Measurements from ENCODE around the gene SMIM1. TPM values are rescaled to one million over a fixed set of nuclear protein-coding genes. Genes with fewer than 3 reads are reported as not detected.
A peak's percentile ranks its signal among the peaks of the same experiment; 100 is the strongest.
"Not testable (repeated sequence)": the region's sequence is repeated elsewhere in the genome, so short reads cannot be mapped to it uniquely, and the experiment has no call there.

SMIM1 gene
- total and polyA plus RNA-seq, 7 experiments from 2014 or later = 0.58 to 4.3 (median 2.3) TPM

DNA sequence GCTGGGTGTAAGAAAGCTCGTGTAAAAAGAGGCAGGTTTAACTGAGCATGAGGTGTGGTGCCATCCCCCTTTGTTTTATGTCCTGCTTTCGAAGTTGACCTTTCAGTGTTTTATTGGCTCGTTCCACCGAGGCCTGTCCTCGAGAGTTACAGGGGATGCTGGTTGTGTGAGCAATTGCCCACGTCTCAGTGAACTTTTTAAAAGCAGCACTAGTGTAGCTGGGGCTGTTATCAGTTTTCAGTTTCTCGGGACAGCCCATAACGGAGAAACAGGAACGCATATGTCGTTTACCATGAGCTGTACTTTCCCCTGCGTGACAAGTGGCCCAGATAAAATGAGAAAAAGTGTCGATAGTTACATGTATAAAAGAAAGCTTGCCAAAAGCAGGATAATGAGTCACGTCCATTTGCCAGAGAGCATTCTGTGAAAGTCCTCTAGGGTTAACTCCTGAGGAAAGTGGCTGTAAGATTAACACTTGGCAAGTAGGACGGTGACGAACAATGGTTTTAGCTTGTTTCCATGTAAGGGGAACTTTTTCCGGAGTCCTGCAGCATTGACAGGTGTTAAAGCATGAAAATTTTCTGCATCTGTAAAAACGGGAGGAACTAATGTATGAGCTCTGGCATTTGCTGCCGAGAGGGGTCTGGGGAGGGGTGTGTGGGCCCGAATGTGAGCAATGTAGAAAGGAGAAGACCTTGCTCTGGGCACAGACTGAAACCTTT is 31.5 kb downstream of the SMIM1 start:
- H3K27ac Mint-ChIP-seq = no peak overlapping the region
- H3K27me3 Mint-ChIP-seq = peaks cover 15 to 54% (median 42%) of the 10 kb centered on the region in 5 donors
- intact Hi-C loops (cut with micrococcal nuclease) = no loop called here
- H3K4me3 ChIP-seq (ENCODE audit: low read length) = no peak overlapping the region
- no peak overlapping the region for H3K27ac ChIP-seq (ENCODE audit: low read depth, low read length)
- H3K4me3 Mint-ChIP-seq = no peak overlapping the region
- H3K9me3 Mint-ChIP-seq = peaks cover 0 to 2% (median 0%) of the 10 kb centered on the region in 11 donors
- no peaks in the 10 kb centered on the region for H3K27me3 ChIP-seq (ENCODE audit: control insufficient read depth in 2 of 2, insufficient read depth in 2 of 2, low read length in 2 of 2)
- no peaks in the 10 kb centered on the region for H3K4me1 ChIP-seq (ENCODE audit: control insufficient read depth in 2 of 2, insufficient read depth in 2 of 2, low read length in 2 of 2)
- no peaks in the 10 kb centered on the region for H3K36me3 ChIP-seq (ENCODE audit: control insufficient read depth in 2 of 3, insufficient read depth in 3 of 3, low read length in 3 of 3)
- no peak for ATAC-seq
- H3K36me3 Mint-ChIP-seq = peaks cover 0 to 4% (median 0%) of the 10 kb centered on the region in 5 donors
- ChIA-PET POLR2A (no interaction called here), CTCF (interaction anchor here (0.6 kb wide), 1 partner anchor 43 kb away, joined by 5 read pairs; no protein-coding TSS in a partner anchor)
- DNase-seq = no peak
- no peaks in the 10 kb centered on the region for H3K9me3 ChIP-seq (ENCODE audit: control insufficient read depth in 2 of 3, low read length in 3 of 3)
- H3K4me1 Mint-ChIP-seq = peaks cover 0 to 5% (median 3%) of the 10 kb centered on the region in 7 donors

DNA sequence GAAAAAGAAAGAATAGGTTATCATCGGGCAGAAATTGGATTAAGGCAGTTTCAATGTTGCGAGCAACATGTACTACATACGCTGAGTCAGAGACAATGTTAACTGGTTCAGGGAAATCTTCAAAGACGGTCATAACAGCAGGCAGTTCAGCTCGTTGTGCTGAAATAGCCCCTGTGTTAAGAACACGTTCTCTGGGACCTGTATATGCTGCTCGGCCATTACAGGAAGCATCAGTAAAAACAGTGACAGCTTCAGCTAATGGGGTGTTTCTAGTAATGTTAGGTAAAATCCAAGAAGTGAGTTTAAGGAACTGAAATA is 32.0 kb downstream of the SMIM1 start:
- H3K9me3 Mint-ChIP-seq; H3K27ac ChIP-seq (ENCODE audit: low read depth, low read length); H3K4me3 ChIP-seq (ENCODE audit: low read length); H3K27ac Mint-ChIP-seq; H3K9me3 ChIP-seq (ENCODE audit: control insufficient read depth in 2 of 3, low read length in 3 of 3); CTCF ChIA-PET; DNase-seq; H3K36me3 Mint-ChIP-seq; H3K4me1 ChIP-seq (ENCODE audit: control insufficient read depth in 2 of 2, insufficient read depth in 2 of 2, low read length in 2 of 2); POLR2A ChIA-PET; H3K36me3 ChIP-seq (ENCODE audit: control insufficient read depth in 2 of 3, insufficient read depth in 3 of 3, low read length in 3 of 3); intact Hi-C loops (cut with micrococcal nuclease); H3K4me1 Mint-ChIP-seq; H3K4me3 Mint-ChIP-seq; ATAC-seq; H3K27me3 ChIP-seq (ENCODE audit: control insufficient read depth in 2 of 2, insufficient read depth in 2 of 2, low read length in 2 of 2): not testable (repeated sequence)
- peaks cover 15 to 54% (median 42%) of the 10 kb centered on the region in 5 donors for H3K27me3 Mint-ChIP-seq

DNA sequence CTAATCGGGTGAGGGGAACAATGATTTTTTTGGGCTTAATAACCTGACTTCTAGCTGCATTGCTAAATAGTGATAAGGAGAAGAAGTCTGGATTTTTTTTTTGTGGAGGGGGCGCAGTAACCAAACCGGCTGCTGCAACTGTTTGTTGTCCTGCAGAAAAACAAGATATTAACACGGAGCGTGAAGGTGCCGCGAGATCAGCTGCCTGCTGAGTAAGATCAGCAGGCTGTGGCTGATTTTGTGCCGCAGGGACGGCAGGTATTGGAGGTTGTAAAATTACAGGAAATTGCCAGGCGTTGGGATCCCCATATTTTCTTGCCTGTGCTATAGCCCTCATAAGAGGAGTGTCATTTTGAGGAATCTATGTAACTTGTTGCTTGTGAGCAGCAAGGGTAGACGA is 32.5 kb downstream of the SMIM1 start:
- Mint-ChIP-seq H3K4me1 (peaks cover 0 to 5% (median 3%) of the 10 kb centered on the region in 7 donors), H3K9me3 (peaks cover 0 to 2% (median 0%) of the 10 kb centered on the region in 11 donors), H3K36me3 (peaks cover 0 to 4% (median 0%) of the 10 kb centered on the region in 5 donors), H3K27me3 (peaks cover 12 to 54% (median 38%) of the 10 kb centered on the region in 5 donors), H3K4me3 (no peak overlapping the region), H3K27ac (no peak overlapping the region)
- H3K27ac ChIP-seq (ENCODE audit: low read depth, low read length) = no peak overlapping the region
- CTCF ChIA-PET = no interaction called here
- no peaks in the 10 kb centered on the region for H3K4me1 ChIP-seq (ENCODE audit: control insufficient read depth in 2 of 2, insufficient read depth in 2 of 2, low read length in 2 of 2)
- H3K36me3 ChIP-seq (ENCODE audit: control insufficient read depth in 2 of 3, insufficient read depth in 3 of 3, low read length in 3 of 3) = no peaks in the 10 kb centered on the region
- no peak overlapping the region for H3K4me3 ChIP-seq (ENCODE audit: low read length)
- no peak for DNase-seq
- H3K27me3 ChIP-seq (ENCODE audit: control insufficient read depth in 2 of 2, insufficient read depth in 2 of 2, low read length in 2 of 2) = no peaks in the 10 kb centered on the region
- no peaks in the 10 kb centered on the region for H3K9me3 ChIP-seq (ENCODE audit: control insufficient read depth in 2 of 3, low read length in 3 of 3)
- intact Hi-C loops (cut with micrococcal nuclease) = no loop called here
- no peak for ATAC-seq
- POLR2A ChIA-PET = no interaction called here

DNA sequence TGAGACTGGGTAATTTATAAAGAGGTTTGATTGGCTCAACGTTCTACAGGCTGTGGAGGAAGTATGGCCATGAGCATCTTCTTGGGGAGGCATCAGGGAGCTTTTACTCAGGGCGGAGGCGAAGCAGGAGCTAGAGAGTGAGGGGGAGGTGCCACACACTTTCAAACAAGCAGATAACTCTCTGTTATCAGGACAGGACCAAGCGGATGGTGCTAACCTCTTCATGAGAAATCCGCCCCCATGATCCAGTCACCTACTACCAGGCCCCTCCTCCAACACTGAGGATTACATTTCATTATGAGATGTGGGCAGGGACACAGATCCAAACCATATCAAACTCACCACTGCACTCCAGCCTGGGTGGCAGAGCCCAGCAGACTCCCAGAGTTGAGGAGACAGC is 35.2 kb downstream of the SMIM1 start:
- ChIA-PET POLR2A (no interaction called here), CTCF (interaction anchor here (1.2 kb wide), 1 partner anchor 9 kb away, joined by 3 read pairs; no protein-coding TSS in a partner anchor)
- H3K27me3 Mint-ChIP-seq = peaks cover 3 to 32% (median 27%) of the 10 kb centered on the region in 5 donors
- DNase-seq (no peak), ATAC-seq (no peak)
- H3K27ac ChIP-seq (ENCODE audit: low read depth, low read length) = no peak overlapping the region
- intact Hi-C loops (cut with micrococcal nuclease) = no loop called here
- peaks cover 0 to 2% (median 0%) of the 10 kb centered on the region in 11 donors for H3K9me3 Mint-ChIP-seq
- no peaks in the 10 kb centered on the region for H3K4me1 Mint-ChIP-seq
- H3K27me3 ChIP-seq (ENCODE audit: control insufficient read depth in 2 of 2, insufficient read depth in 2 of 2, low read length in 2 of 2) = no peaks in the 10 kb centered on the region
- no peaks in the 10 kb centered on the region for H3K36me3 ChIP-seq (ENCODE audit: control insufficient read depth in 2 of 3, insufficient read depth in 3 of 3, low read length in 3 of 3)
- no peak overlapping the region for H3K4me3 Mint-ChIP-seq
- H3K4me1 ChIP-seq (ENCODE audit: control insufficient read depth in 2 of 2, insufficient read depth in 2 of 2, low read length in 2 of 2) = no peaks in the 10 kb centered on the region
- H3K27ac Mint-ChIP-seq = no peak overlapping the region
- no peaks in the 10 kb centered on the region for H3K9me3 ChIP-seq (ENCODE audit: control insufficient read depth in 2 of 3, low read length in 3 of 3)
- H3K36me3 Mint-ChIP-seq = peaks cover 0 to 4% (median 0%) of the 10 kb centered on the region in 5 donors
- no peak overlapping the region for H3K4me3 ChIP-seq (ENCODE audit: low read length)

DNA sequence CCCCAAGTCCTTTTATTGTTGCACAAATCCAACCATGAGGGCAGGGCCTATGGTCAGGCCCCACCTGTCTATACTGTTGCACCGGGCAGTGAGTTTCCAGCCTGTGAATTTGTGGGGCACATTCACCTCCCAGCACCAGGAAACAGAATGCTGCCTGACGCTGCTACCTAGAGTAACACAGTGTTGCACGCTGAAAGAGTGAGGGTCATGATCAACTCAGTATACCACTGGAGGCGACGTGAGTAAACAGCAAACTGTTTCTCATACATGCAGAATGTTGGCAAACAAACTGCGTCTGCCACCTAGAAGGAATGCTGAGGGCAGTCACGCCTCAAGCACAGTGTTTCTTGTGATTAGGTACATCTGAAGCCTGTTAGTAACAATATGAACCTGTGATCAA is 37.1 kb downstream of the SMIM1 start:
- ChIA-PET CTCF (no interaction called here), POLR2A (no interaction called here)
- Mint-ChIP-seq H3K36me3 (peaks cover 0 to 10% (median 3%) of the 10 kb centered on the region in 5 donors), H3K4me1 (no peaks in the 10 kb centered on the region), H3K27me3 (peaks cover 0 to 15% (median 13%) of the 10 kb centered on the region in 5 donors), H3K27ac (peak overlapping the region in 1 of 9 donors; percentile 14), H3K9me3 (peaks cover 0 to 2% (median 0%) of the 10 kb centered on the region in 11 donors), H3K4me3 (no peak overlapping the region)
- Histone ChIP-seq H3K4me1 (ENCODE audit: control insufficient read depth in 2 of 2, insufficient read depth in 2 of 2, low read length in 2 of 2) (no peaks in the 10 kb centered on the region), H3K36me3 (ENCODE audit: control insufficient read depth in 2 of 3, insufficient read depth in 3 of 3, low read length in 3 of 3) (peaks cover 0 to 8% (median 0%) of the 10 kb centered on the region in 3 experiments), H3K27me3 (ENCODE audit: control insufficient read depth in 2 of 2, insufficient read depth in 2 of 2, low read length in 2 of 2) (no peaks in the 10 kb centered on the region), H3K4me3 (ENCODE audit: low read length) (no peak overlapping the region), H3K27ac (ENCODE audit: low read depth, low read length) (no peak overlapping the region), H3K9me3 (ENCODE audit: control insufficient read depth in 2 of 3, low read length in 3 of 3) (no peaks in the 10 kb centered on the region)
- intact Hi-C loops (cut with micrococcal nuclease) = no loop called here
- no peak for DNase-seq
- ATAC-seq = peak; percentile 20

DNA sequence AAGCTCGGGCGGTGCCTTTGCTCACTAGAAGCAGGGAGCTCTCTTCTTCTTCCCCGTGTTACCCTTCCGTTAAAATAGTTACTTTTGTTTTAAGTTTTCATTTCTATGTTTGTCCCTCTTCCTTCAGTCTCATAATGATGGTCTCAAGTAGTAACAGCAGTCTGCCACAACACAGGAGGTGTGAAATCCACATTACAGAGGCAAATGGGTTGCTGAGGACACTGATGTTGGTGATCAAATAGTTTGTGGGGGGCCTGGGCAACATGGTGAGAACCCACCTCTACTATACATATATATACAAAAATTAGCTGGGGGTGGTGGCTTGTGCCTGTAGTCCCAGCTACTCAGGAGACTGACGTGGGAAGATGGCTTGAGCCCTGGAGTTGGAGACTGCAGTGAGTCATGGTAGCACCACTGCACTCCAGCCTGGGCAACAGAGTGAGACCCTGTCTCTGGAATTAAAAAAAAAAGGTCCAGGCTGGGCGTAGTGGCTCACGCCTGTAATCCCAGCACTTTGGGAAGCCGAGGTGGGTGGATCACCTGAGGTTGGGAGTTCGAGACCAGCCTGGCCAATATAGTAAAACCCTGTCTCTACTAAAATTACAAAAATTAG is 37.7 kb downstream of the SMIM1 start:
- peak; percentile 75 for ATAC-seq
- H3K4me1 Mint-ChIP-seq; DNase-seq; H3K4me1 ChIP-seq (ENCODE audit: control insufficient read depth in 2 of 2, insufficient read depth in 2 of 2, low read length in 2 of 2); CTCF ChIA-PET; POLR2A ChIA-PET; H3K9me3 ChIP-seq (ENCODE audit: control insufficient read depth in 2 of 3, low read length in 3 of 3); H3K4me3 ChIP-seq (ENCODE audit: low read length); intact Hi-C loops (cut with micrococcal nuclease); H3K4me3 Mint-ChIP-seq; H3K27ac ChIP-seq (ENCODE audit: low read depth, low read length); H3K9me3 Mint-ChIP-seq; H3K27me3 Mint-ChIP-seq; H3K27me3 ChIP-seq (ENCODE audit: control insufficient read depth in 2 of 2, insufficient read depth in 2 of 2, low read length in 2 of 2): not testable (repeated sequence)
- H3K36me3 ChIP-seq (ENCODE audit: control insufficient read depth in 2 of 3, insufficient read depth in 3 of 3, low read length in 3 of 3) = peaks cover 0 to 14% (median 0%) of the 10 kb centered on the region in 3 experiments
- H3K36me3 Mint-ChIP-seq = peaks cover 0 to 16% (median 3%) of the 10 kb centered on the region in 5 donors
- H3K27ac Mint-ChIP-seq = peak overlapping the region in 2 of 9 donors; percentile 14 to 16

DNA sequence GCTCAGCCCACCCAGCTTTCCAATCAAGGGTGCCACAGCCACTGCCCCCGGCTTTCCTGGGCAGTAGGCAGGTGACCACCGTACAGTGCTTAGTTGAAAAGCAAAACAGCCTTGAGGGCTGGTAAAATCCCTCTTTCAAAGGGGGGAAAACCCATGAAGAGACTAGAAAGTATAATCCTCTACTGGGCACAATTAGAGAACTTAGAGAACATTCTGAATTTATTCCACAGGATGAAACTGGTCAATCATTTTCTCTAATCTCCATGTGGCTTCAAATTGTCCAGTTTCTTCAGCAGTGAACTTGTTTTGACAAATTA is 39.0 kb downstream of the SMIM1 start:
- Mint-ChIP-seq H3K36me3 (peaks cover 0 to 21% (median 3%) of the 10 kb centered on the region in 5 donors), H3K9me3 (peaks cover 0 to 2% (median 0%) of the 10 kb centered on the region in 11 donors), H3K4me3 (no peak overlapping the region), H3K27ac (no peak overlapping the region), H3K4me1 (no peaks in the 10 kb centered on the region), H3K27me3 (peaks cover 0 to 3% (median 0%) of the 10 kb centered on the region in 5 donors)
- ChIA-PET POLR2A (no interaction called here), CTCF (no interaction called here)
- no peaks in the 10 kb centered on the region for H3K4me1 ChIP-seq (ENCODE audit: control insufficient read depth in 2 of 2, insufficient read depth in 2 of 2, low read length in 2 of 2)
- H3K27ac ChIP-seq (ENCODE audit: low read depth, low read length) = no peak overlapping the region
- ATAC-seq (no peak), DNase-seq (no peak)
- intact Hi-C loops (cut with micrococcal nuclease) = no loop called here
- peaks cover 0 to 27% (median 0%) of the 10 kb centered on the region in 3 experiments for H3K36me3 ChIP-seq (ENCODE audit: control insufficient read depth in 2 of 3, insufficient read depth in 3 of 3, low read length in 3 of 3)
- no peaks in the 10 kb centered on the region for H3K27me3 ChIP-seq (ENCODE audit: control insufficient read depth in 2 of 2, insufficient read depth in 2 of 2, low read length in 2 of 2)
- no peaks in the 10 kb centered on the region for H3K9me3 ChIP-seq (ENCODE audit: control insufficient read depth in 2 of 3, low read length in 3 of 3)
- H3K4me3 ChIP-seq (ENCODE audit: low read length) = no peak overlapping the region
